Amygdala (tissue), 56 donors: ENCODE results near the gene SPATA12.
A peak's percentile ranks its signal among the peaks of the same experiment; 100 is the strongest.
"Not testable (repeated sequence)": the region's sequence is repeated elsewhere in the genome, so short reads cannot be mapped to it uniquely, and the experiment has no call there.

Experiments used
- DNase-seq, 56 donors: peaks; one replicate each; lab custom pipeline; 2025; lab: John Stamatoyannopoulos, UW

The SPATA12 gene

GRCh38 chr3:57080171-57080570 is 19.7 kb downstream of the SPATA12 start:
- DNase-seq, result no peak

GRCh38 chr3:57081173-57081572 is 20.7 kb downstream of the SPATA12 start:
- no peak for DNase-seq

- no peak for DNase-seq
These were observed 22.0 kb downstream of the SPATA12 start for GRCh38 chr3:57082481-57082880.

GRCh38 chr3:57083266-57083995 is 23.0 kb downstream of the SPATA12 start:
- DNase-seq, result not testable (repeated sequence)

- no peak for DNase-seq
These were observed 24.7 kb downstream of the SPATA12 start for GRCh38 chr3:57085211-57085610.

- peak in 19 of 56 donors; percentile 2 to 62 (median 11) for DNase-seq
These were observed 25.7 kb downstream of the SPATA12 start for GRCh38 chr3:57086201-57086600.

- DNase-seq, result no peak
These were observed 27.1 kb downstream of the SPATA12 start for GRCh38 chr3:57087361-57088092.

GRCh38 chr3:57088503-57088902 is 28.0 kb downstream of the SPATA12 start:
- no peak for DNase-seq

- DNase-seq, result no peak
These were observed 28.6 kb downstream of the SPATA12 start for GRCh38 chr3:57089043-57089442.

GRCh38 chr3:57091521-57092273 is 31.2 kb downstream of the SPATA12 start:
- DNase-seq, result no peak

- no peak for DNase-seq
These were observed 33.0 kb downstream of the SPATA12 start for GRCh38 chr3:57093489-57093888.

- no peak for DNase-seq
These were observed 33.6 kb downstream of the SPATA12 start for GRCh38 chr3:57093971-57094535.

- no peak for DNase-seq
These were observed 34.1 kb downstream of the SPATA12 start for GRCh38 chr3:57094575-57094974.

- DNase-seq, result no peak
These were observed 34.9 kb downstream of the SPATA12 start for GRCh38 chr3:57095363-57095762.

GRCh38 chr3:57097536-57097935 is 37.1 kb downstream of the SPATA12 start:
- DNase-seq, result no peak

GRCh38 chr3:57098418-57099310 is 38.2 kb downstream of the SPATA12 start:
- no peak for DNase-seq

GRCh38 chr3:57100046-57100695 is 39.7 kb downstream of the SPATA12 start:
- DNase-seq, result peak in 50 of 56 donors; percentile 4 to 90 (median 41)

GRCh38 chr3:57105585-57105984 is 45.1 kb downstream of the SPATA12 start:
- no peak for DNase-seq

GRCh38 chr3:57108684-57109083 is 48.2 kb downstream of the SPATA12 start:
- no peak for DNase-seq
